ENCODE results near the gene RAMP1. TPM values are rescaled to one million over a fixed set of nuclear protein-coding genes. Genes with fewer than 3 reads are reported as not detected.
"Not testable (repeated sequence)": the region's sequence is repeated elsewhere in the genome, so short reads cannot be mapped to it uniquely, and the experiment has no call there.

The RAMP1 gene
- total and polyA plus RNA-seq, 4 donors = 3.1 to 129 (median 23.5) TPM

DNA sequence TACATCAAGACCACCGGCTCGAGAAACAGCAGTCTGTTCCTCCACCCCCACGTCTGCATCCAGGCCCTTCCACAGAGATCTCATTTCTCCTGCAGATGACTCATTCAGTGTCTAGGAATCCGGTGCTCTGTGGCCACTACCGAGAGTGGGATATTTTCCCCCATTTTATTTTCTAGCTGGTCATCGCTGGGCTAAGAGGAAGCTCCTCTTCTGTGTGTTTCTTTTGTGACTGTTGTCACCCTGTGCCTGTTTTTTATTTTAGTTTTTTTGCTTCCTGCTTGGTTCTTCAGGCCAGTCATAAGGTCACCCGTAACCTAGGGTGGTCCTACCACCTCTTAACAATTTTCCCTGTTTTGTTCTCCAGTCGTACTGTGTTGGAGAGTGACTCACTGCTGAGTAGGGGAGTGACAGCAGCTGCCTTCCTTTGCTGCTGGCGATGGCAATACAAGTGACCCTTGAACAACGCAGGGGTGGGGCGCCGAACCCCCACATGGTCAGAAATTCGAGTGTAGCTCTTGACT, 6.7 kb downstream of the RAMP1 start:
- TF ChIP-seq TAF1 (conservative IDR thresholded peaks at IDR 0.05) = no peak
- TF ChIP-seq GABPA (IDR thresholded peaks at IDR 0.05 in 1 of 2, conservative IDR thresholded peaks at IDR 0.05 in 1 of 2) = no peak
- Histone ChIP-seq H3K36me3 (ENCODE audit: control insufficient read depth in 4 of 4, insufficient read depth in 3 of 4, low read depth in 1 of 4, low read length in 3 of 4) (no peaks in the 10 kb centered on the region), H3K9ac (ENCODE audit: low read depth in 1 of 2, low read length in 2 of 2) (no peak overlapping the region), H3K9me3 (ENCODE audit: control insufficient read depth in 4 of 4, low read length in 3 of 4) (no peaks in the 10 kb centered on the region), H3K27me3 (ENCODE audit: control insufficient read depth in 4 of 4, insufficient read depth in 4 of 4, low read length in 3 of 4) (no peaks in the 10 kb centered on the region), H3K4me3 (ENCODE audit: low read depth in 1 of 3, low read length in 3 of 3) (no peak overlapping the region), H3K4me1 (ENCODE audit: control insufficient read depth in 4 of 4, insufficient read depth in 4 of 4, low read length in 3 of 4) (peaks cover 0 to 13% (median 5%) of the 10 kb centered on the region in 4 donors), H3K27ac (ENCODE audit: low read depth in 1 of 2, low read length in 2 of 2) (no peak overlapping the region)
- DNase-seq (ENCODE audit: low spot score) = no peak
- 80% methylated on average over 13 of the region's 13 CpGs for WGBS

DNA sequence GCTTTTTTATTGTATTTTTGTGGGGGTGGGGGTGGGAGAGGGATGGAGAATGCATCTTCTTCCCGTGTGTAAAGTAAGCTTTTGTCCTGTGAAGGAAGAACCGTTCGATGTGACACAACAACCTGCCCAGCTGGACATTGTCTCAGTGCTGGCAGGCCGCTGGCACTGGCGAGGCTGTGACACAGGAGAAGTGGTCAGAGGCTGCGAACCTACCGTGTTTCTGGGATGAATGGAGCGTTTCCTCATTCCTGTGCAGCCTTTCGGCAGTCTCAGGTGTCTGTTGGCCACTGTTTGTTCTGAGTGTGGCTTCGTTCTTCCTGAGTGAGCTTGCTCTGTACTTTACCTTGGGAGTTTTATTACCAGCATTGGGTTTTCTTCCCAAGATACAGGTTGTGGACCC, 8.0 kb downstream of the RAMP1 start:
- no peak overlapping the region for H3K4me3 ChIP-seq (ENCODE audit: low read depth in 1 of 3, low read length in 3 of 3)
- H3K9ac ChIP-seq (ENCODE audit: low read depth in 1 of 2, low read length in 2 of 2) = no peak overlapping the region
- no peaks in the 10 kb centered on the region for H3K9me3 ChIP-seq (ENCODE audit: control insufficient read depth in 4 of 4, low read length in 3 of 4)
- H3K27ac ChIP-seq (ENCODE audit: low read depth in 1 of 2, low read length in 2 of 2) = no peak overlapping the region
- TF ChIP-seq SP1 (IDR thresholded peaks at IDR 0.05) (no peak), GABPA (IDR thresholded peaks at IDR 0.05 in 1 of 2, conservative IDR thresholded peaks at IDR 0.05 in 1 of 2) (no peak), HNF4G (IDR thresholded peaks at IDR 0.05) (no peak), RXRA (IDR thresholded peaks at IDR 0.05) (no peak), FOXA1 (IDR thresholded peaks at IDR 0.05) (no peak), FOXA2 (IDR thresholded peaks at IDR 0.05) (no peak), EGR1 (IDR thresholded peaks at IDR 0.05; ENCODE audit: low read depth in 2 of 2) (no peak), NR2F2 (IDR thresholded peaks at IDR 0.05) (no peak), TAF1 (conservative IDR thresholded peaks at IDR 0.05) (no peak), HNF4A (conservative IDR thresholded peaks at IDR 0.05) (no peak), YY1 (IDR thresholded peaks at IDR 0.05) (no peak), RAD21 (IDR thresholded peaks at IDR 0.05) (no peak), JUND (IDR thresholded peaks at IDR 0.05) (no peak)
- TF ChIP-seq, protein P1, sequence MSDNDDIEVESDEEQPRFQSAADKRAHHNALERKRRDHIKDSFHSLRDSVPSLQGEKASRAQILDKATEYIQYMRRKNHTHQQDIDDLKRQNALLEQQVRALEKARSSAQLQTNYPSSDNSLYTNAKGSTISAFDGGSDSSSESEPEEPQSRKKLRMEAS (IDR thresholded peaks at IDR 0.05) = no peak
- TF ChIP-seq, protein P2, sequence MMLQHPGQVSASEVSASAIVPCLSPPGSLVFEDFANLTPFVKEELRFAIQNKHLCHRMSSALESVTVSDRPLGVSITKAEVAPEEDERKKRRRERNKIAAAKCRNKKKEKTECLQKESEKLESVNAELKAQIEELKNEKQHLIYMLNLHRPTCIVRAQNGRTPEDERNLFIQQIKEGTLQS (IDR thresholded peaks at IDR 0.05) = no peak
- TF ChIP-seq, protein P3, sequence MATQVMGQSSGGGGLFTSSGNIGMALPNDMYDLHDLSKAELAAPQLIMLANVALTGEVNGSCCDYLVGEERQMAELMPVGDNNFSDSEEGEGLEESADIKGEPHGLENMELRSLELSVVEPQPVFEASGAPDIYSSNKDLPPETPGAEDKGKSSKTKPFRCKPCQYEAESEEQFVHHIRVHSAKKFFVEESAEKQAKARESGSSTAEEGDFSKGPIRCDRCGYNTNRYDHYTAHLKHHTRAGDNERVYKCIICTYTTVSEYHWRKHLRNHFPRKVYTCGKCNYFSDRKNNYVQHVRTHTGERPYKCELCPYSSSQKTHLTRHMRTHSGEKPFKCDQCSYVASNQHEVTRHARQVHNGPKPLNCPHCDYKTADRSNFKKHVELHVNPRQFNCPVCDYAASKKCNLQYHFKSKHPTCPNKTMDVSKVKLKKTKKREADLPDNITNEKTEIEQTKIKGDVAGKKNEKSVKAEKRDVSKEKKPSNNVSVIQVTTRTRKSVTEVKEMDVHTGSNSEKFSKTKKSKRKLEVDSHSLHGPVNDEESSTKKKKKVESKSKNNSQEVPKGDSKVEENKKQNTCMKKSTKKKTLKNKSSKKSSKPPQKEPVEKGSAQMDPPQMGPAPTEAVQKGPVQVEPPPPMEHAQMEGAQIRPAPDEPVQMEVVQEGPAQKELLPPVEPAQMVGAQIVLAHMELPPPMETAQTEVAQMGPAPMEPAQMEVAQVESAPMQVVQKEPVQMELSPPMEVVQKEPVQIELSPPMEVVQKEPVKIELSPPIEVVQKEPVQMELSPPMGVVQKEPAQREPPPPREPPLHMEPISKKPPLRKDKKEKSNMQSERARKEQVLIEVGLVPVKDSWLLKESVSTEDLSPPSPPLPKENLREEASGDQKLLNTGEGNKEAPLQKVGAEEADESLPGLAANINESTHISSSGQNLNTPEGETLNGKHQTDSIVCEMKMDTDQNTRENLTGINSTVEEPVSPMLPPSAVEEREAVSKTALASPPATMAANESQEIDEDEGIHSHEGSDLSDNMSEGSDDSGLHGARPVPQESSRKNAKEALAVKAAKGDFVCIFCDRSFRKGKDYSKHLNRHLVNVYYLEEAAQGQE (IDR thresholded peaks at IDR 0.05) = no peak
- TF ChIP-seq, protein P4, sequence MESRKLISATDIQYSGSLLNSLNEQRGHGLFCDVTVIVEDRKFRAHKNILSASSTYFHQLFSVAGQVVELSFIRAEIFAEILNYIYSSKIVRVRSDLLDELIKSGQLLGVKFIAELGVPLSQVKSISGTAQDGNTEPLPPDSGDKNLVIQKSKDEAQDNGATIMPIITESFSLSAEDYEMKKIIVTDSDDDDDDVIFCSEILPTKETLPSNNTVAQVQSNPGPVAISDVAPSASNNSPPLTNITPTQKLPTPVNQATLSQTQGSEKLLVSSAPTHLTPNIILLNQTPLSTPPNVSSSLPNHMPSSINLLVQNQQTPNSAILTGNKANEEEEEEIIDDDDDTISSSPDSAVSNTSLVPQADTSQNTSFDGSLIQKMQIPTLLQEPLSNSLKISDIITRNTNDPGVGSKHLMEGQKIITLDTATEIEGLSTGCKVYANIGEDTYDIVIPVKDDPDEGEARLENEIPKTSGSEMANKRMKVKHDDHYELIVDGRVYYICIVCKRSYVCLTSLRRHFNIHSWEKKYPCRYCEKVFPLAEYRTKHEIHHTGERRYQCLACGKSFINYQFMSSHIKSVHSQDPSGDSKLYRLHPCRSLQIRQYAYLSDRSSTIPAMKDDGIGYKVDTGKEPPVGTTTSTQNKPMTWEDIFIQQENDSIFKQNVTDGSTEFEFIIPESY (IDR thresholded peaks at IDR 0.05) = no peak
- TF ChIP-seq, protein P5, sequence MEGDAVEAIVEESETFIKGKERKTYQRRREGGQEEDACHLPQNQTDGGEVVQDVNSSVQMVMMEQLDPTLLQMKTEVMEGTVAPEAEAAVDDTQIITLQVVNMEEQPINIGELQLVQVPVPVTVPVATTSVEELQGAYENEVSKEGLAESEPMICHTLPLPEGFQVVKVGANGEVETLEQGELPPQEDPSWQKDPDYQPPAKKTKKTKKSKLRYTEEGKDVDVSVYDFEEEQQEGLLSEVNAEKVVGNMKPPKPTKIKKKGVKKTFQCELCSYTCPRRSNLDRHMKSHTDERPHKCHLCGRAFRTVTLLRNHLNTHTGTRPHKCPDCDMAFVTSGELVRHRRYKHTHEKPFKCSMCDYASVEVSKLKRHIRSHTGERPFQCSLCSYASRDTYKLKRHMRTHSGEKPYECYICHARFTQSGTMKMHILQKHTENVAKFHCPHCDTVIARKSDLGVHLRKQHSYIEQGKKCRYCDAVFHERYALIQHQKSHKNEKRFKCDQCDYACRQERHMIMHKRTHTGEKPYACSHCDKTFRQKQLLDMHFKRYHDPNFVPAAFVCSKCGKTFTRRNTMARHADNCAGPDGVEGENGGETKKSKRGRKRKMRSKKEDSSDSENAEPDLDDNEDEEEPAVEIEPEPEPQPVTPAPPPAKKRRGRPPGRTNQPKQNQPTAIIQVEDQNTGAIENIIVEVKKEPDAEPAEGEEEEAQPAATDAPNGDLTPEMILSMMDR (IDR thresholded peaks at IDR 0.05; ENCODE audit: low read depth, low read length, missing input control) = no peak
- H3K36me3 ChIP-seq (ENCODE audit: control insufficient read depth in 4 of 4, insufficient read depth in 3 of 4, low read depth in 1 of 4, low read length in 3 of 4) = no peaks in the 10 kb centered on the region
- H3K4me1 ChIP-seq (ENCODE audit: control insufficient read depth in 4 of 4, insufficient read depth in 4 of 4, low read length in 3 of 4) = peaks cover 0 to 3% (median 0%) of the 10 kb centered on the region in 4 donors
- H3K27me3 ChIP-seq (ENCODE audit: control insufficient read depth in 4 of 4, insufficient read depth in 4 of 4, low read length in 3 of 4) = no peaks in the 10 kb centered on the region
- no peak for DNase-seq (ENCODE audit: low spot score)
- WGBS = 95% methylated on average over 10 of the region's 10 CpGs

DNA sequence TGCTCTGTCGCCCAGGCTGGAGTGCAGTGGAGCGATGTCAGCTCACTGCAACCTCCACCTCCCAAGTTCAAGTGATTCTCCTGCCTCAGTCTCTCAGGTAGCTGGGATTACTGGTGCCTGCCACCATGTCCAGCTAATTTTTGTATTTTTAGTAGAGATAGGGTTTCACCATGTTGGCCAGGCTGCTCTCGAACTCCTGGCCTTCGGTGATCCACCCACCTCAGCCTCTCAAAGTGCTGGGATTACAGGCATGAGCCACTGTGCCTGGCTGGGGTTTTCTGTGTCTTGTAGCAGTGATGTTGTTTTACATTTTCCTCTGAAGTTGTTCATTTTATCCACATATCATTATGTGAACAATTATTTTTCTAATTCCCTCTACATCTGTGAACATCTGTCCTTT, 8.7 kb downstream of the RAMP1 start:
- H3K27me3 ChIP-seq (ENCODE audit: control insufficient read depth in 4 of 4, insufficient read depth in 4 of 4, low read length in 3 of 4); H3K4me1 ChIP-seq (ENCODE audit: control insufficient read depth in 4 of 4, insufficient read depth in 4 of 4, low read length in 3 of 4): not testable (repeated sequence)
- 95% methylated on average over 4 of the region's 4 CpGs for WGBS

More for the DNA sequence above, 8.7 kb downstream of the RAMP1 start:
- not testable (repeated sequence) for H3K9ac ChIP-seq (ENCODE audit: low read depth in 1 of 2, low read length in 2 of 2); H3K9me3 ChIP-seq (ENCODE audit: control insufficient read depth in 4 of 4, low read length in 3 of 4); H3K27ac ChIP-seq (ENCODE audit: low read depth in 1 of 2, low read length in 2 of 2); H3K36me3 ChIP-seq (ENCODE audit: control insufficient read depth in 4 of 4, insufficient read depth in 3 of 4, low read depth in 1 of 4, low read length in 3 of 4); DNase-seq (ENCODE audit: low spot score); H3K4me3 ChIP-seq (ENCODE audit: low read depth in 1 of 3, low read length in 3 of 3)

Measured in liver (tissue), 9 donors.